Measurements from ENCODE around the gene MREG. TPM values are rescaled to one million over a fixed set of nuclear protein-coding genes. Genes with fewer than 3 reads are reported as not detected.

Gene MREG
- total and polyA plus RNA-seq, 3 donors from 2014 or later, result 3.0 to 5.2 (median 4.3) TPM

GRCh38 chr2:215899141-215900074 is 113.9 kb downstream of the MREG start:
- Histone ChIP-seq H3K36me3 (ENCODE audit: low read depth, missing control alignments) (no peaks in the 10 kb centered on the region), H3K4me3 (no peak overlapping the region), H3K27ac (no peak overlapping the region), H3K27me3 (no peaks in the 10 kb centered on the region), H3K4me1 (no peaks in the 10 kb centered on the region), H3K9me3 (no peaks in the 10 kb centered on the region)
- intact Hi-C loops (cut with DNase I; ENCODE audit: low total_unique reads), result no loop called here
- no peak for DNase-seq
- TF ChIP-seq, protein P1, sequence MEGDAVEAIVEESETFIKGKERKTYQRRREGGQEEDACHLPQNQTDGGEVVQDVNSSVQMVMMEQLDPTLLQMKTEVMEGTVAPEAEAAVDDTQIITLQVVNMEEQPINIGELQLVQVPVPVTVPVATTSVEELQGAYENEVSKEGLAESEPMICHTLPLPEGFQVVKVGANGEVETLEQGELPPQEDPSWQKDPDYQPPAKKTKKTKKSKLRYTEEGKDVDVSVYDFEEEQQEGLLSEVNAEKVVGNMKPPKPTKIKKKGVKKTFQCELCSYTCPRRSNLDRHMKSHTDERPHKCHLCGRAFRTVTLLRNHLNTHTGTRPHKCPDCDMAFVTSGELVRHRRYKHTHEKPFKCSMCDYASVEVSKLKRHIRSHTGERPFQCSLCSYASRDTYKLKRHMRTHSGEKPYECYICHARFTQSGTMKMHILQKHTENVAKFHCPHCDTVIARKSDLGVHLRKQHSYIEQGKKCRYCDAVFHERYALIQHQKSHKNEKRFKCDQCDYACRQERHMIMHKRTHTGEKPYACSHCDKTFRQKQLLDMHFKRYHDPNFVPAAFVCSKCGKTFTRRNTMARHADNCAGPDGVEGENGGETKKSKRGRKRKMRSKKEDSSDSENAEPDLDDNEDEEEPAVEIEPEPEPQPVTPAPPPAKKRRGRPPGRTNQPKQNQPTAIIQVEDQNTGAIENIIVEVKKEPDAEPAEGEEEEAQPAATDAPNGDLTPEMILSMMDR (IDR thresholded peaks at IDR 0.05), result no peak
- no peak for TF ChIP-seq POLR2A (IDR thresholded peaks at IDR 0.05)
- WGBS, 2 donors, result 88% methylated on average over 14 of the region's 14 CpGs

GRCh38 chr2:215898363-215898762 is 115.0 kb downstream of the MREG start:
- Histone ChIP-seq H3K27me3 (no peaks in the 10 kb centered on the region), H3K4me3 (no peak overlapping the region), H3K27ac (no peak overlapping the region), H3K4me1 (no peaks in the 10 kb centered on the region), H3K36me3 (ENCODE audit: low read depth, missing control alignments) (no peaks in the 10 kb centered on the region), H3K9me3 (no peaks in the 10 kb centered on the region)
- 87 to 95% methylated on average over 2 of the region's 2 CpGs for WGBS, 2 donors
- DNase-seq, result no peak
- TF ChIP-seq, protein P1 (IDR thresholded peaks at IDR 0.05), result no peak
- no peak for TF ChIP-seq POLR2A (IDR thresholded peaks at IDR 0.05)
- intact Hi-C loops (cut with DNase I; ENCODE audit: low total_unique reads), result no loop called here

GRCh38 chr2:215896921-215897320 is 116.4 kb downstream of the MREG start:
- DNase-seq, result no peak
- intact Hi-C loops (cut with DNase I; ENCODE audit: low total_unique reads), result no loop called here
- no peak overlapping the region for H3K4me3 ChIP-seq
- no peaks in the 10 kb centered on the region for H3K36me3 ChIP-seq (ENCODE audit: low read depth, missing control alignments)
- no peaks in the 10 kb centered on the region for H3K27me3 ChIP-seq
- H3K9me3 ChIP-seq, result no peaks in the 10 kb centered on the region
- WGBS, 2 donors, result 70 to 73% methylated on average over 4 of the region's 4 CpGs
- no peaks in the 10 kb centered on the region for H3K4me1 ChIP-seq
- no peak overlapping the region for H3K27ac ChIP-seq
- TF ChIP-seq POLR2A (IDR thresholded peaks at IDR 0.05), result no peak
- TF ChIP-seq, protein P1 (IDR thresholded peaks at IDR 0.05), result no peak

GRCh38 chr2:215895330-215895729 is 118.0 kb downstream of the MREG start:
- Histone ChIP-seq H3K27ac (no peak overlapping the region), H3K36me3 (ENCODE audit: low read depth, missing control alignments) (no peaks in the 10 kb centered on the region), H3K9me3 (no peaks in the 10 kb centered on the region), H3K4me1 (no peaks in the 10 kb centered on the region), H3K27me3 (no peaks in the 10 kb centered on the region), H3K4me3 (no peak overlapping the region)
- TF ChIP-seq, protein P1 (IDR thresholded peaks at IDR 0.05), result no peak
- no peak for TF ChIP-seq POLR2A (IDR thresholded peaks at IDR 0.05)
- intact Hi-C loops (cut with DNase I; ENCODE audit: low total_unique reads), result no loop called here
- WGBS, 2 donors, result 91 to 96% methylated on average over 4 of the region's 4 CpGs
- no peak for DNase-seq

Other genes starting within 250 kb of the MREG start
- gene PECR, start 68.3 kb upstream of the MREG start, total RNA-seq, result 1 to 10 TPM; 3.0 to 4.0 TPM
- 3.0 TPM for gene PECR, start 68.3 kb upstream of the MREG start, polyA plus RNA-seq (ENCODE audit: insufficient read depth, low read depth, low replicate concordance)
- gene TMEM169, start 68.4 kb upstream of the MREG start, total RNA-seq, result under 1 TPM; 0.31 to 0.37 TPM
- 1.0 TPM for gene TMEM169, start 68.4 kb upstream of the MREG start, polyA plus RNA-seq (ENCODE audit: insufficient read depth, low read depth, low replicate concordance)
- gene XRCC5, start 95.8 kb upstream of the MREG start, total RNA-seq, result 100 to 1,000 TPM; 132 to 133 TPM
- 145 TPM for gene XRCC5, start 95.8 kb upstream of the MREG start, polyA plus RNA-seq (ENCODE audit: insufficient read depth, low read depth, low replicate concordance)

All from testis (tissue), 3 donors.